HepG2 (cell line): Measurements from ENCODE around the gene FAM20C. TPM values are rescaled to one million over a fixed set of nuclear protein-coding genes. Genes with fewer than 3 reads are reported as not detected.

Experiments used
- ATAC-seq: fragments of 200-7000 bp; cut with Tn5 transposase; 3 replicates; pipeline ENCODE4 v1.9.1; 2020; ENCODE audit warnings: mild to moderate bottlenecking, moderate library complexity
- BruUV-seq: library from RNA; stranded (reverse); fragments of 400-500 nt; replicated peaks from 2 replicates; lab custom pipeline; 2021; lab: Mats Ljungman, UMichigan
- CTCF ChIA-PET: fragments of 300-600 bp; formaldehyde crosslinking; extraction: SDS; loops from one replicate; lab custom pipeline; 2021; ENCODE audit warnings: low total read pairs, inconsistent platforms, low intra/inter-chr PET ratio; lab: Yijun Ruan, JAX
- POLR2A ChIA-PET: fragments of 350-600 bp; sonication (Branson Sonifier 250); formaldehyde crosslinking; loops from one replicate; lab custom pipeline; 2020; ENCODE audit warnings: antibody characterized with exemption, inconsistent platforms; lab: Yijun Ruan, JAX
- DNase-seq: peaks from one replicate; pipeline ENCODE4 v3.0.0-alpha.2; 2015; ENCODE audit warnings: low spot score
- FAIRE-seq: peaks from 3 replicates; lab custom pipeline; 2011; peaks lifted over from hg19 to GRCh38; lab: Jason Lieb, UNC
- H2AFZ ChIP-seq: one replicate; pipeline ENCODE4 v1.6.1; 2011; ENCODE audit warnings: low read length, inconsistent platforms
- H3K27ac ChIP-seq: fragments of 300-600 bp; 3 replicates; pipeline ENCODE4 v1.8.0; 2011; ENCODE audit warnings: mixed run types, mild to moderate bottlenecking, mixed read lengths, low read length, inconsistent platforms; ENCODE audit not compliant: insufficient read depth; ENCODE audit errors: extremely low read length
- H3K27me3 ChIP-seq, 2 experiments: fragments of 200-600 bp in 1 of 2; 2 replicates in 1 of 2; 3 replicates in 1 of 2; pipeline versions ENCODE4 v1.6.0 to v1.8.0; 2011; ENCODE audit warnings: low read length in 2 of 2, mild to moderate bottlenecking in 2 of 2, moderate library complexity in 2 of 2, inconsistent platforms in 1 of 2; ENCODE audit not compliant: insufficient read depth in 2 of 2, control insufficient read depth in 1 of 2
- H3K36me3 ChIP-seq, 2 experiments: fragments of 200-600 bp in 1 of 2; replicated peaks in 1 of 2; 2 replicates in 1 of 2; 3 replicates in 1 of 2; pipeline versions ENCODE4 v1.5.1 to v1.8.0; 2011; ENCODE audit warnings: low read length in 2 of 2, inconsistent platforms in 1 of 2; ENCODE audit not compliant: insufficient read depth in 2 of 2, control insufficient read depth in 1 of 2
- H3K4me1 ChIP-seq: 2 replicates; pipeline ENCODE4 v1.5.1; 2012; ENCODE audit warnings: low read length, inconsistent platforms; ENCODE audit not compliant: insufficient read depth
- H3K4me2 ChIP-seq: 2 replicates; pipeline ENCODE4 v1.6.0; 2011; ENCODE audit warnings: low read depth, low read length, inconsistent platforms
- H3K4me3 ChIP-seq, 3 experiments: fragments of 200-600 bp in 1 of 3; sonication (generic), shearing (Covaris generic) in 1 of 3; replicated peaks in 1 of 3; 2 replicates each; pipeline ENCODE4 v1.5.1; 2011 to 2016; ENCODE audit warnings: low read length in 3 of 3, inconsistent platforms in 2 of 3, low read depth in 2 of 3, mild to moderate bottlenecking in 2 of 3, control low read depth in 1 of 3, mixed read lengths in 1 of 3; ENCODE audit not compliant: insufficient read depth in 1 of 3
- H3K79me2 ChIP-seq: one replicate; pipeline ENCODE4 v1.6.1; 2011; ENCODE audit warnings: low read length, inconsistent platforms; ENCODE audit not compliant: insufficient read depth
- H3K9ac ChIP-seq: 2 replicates; pipeline ENCODE4 v1.6.0; 2011; ENCODE audit warnings: mild to moderate bottlenecking, low read depth, low read length, inconsistent platforms; ENCODE audit not compliant: insufficient read depth
- H3K9me3 ChIP-seq: 2 replicates; pipeline ENCODE4 v1.5.1; 2012; ENCODE audit warnings: mild to moderate bottlenecking, low read length
- H4K20me1 ChIP-seq: 2 replicates; pipeline ENCODE4 v1.6.0; 2011; ENCODE audit warnings: inconsistent platforms, mild to moderate bottlenecking, low read length, moderate library complexity; ENCODE audit not compliant: insufficient read depth
- NFIC ChIP-seq: IDR thresholded peaks from 2 replicates; pipeline ENCODE4 v1.6.1; 2012; ENCODE audit warnings: mild to moderate bottlenecking, low read length, inconsistent platforms
- NPAS2 ChIP-seq: sonication (generic); formaldehyde crosslinking; IDR thresholded peaks from 2 replicates; pipeline ENCODE4 v1.8.0; 2022; ENCODE audit warnings: mild to moderate bottlenecking, missing genetic modification reagents, borderline replicate concordance
- SALL1 ChIP-seq: sonication (generic); formaldehyde crosslinking; IDR thresholded peaks from 2 replicates; pipeline ENCODE4 v1.8.0; 2022; ENCODE audit warnings: mild to moderate bottlenecking, missing genetic modification reagents
- XRCC5 ChIP-seq: fragments of 200-400 bp; formaldehyde crosslinking; optimal IDR thresholded peaks from 2 replicates; pipeline ENCODE3; 2017; ENCODE audit warnings: mild to moderate bottlenecking, low read length
- ZBTB20 ChIP-seq: sonication (generic); formaldehyde crosslinking; IDR thresholded peaks from 2 replicates; pipeline ENCODE4 v1.8.1; 2023; ENCODE audit warnings: missing genetic modification reagents, low read depth, mild to moderate bottlenecking, borderline replicate concordance
- ZFX ChIP-seq: sonication (generic); formaldehyde crosslinking; IDR thresholded peaks from 2 replicates; pipeline ENCODE4 v1.4.0; 2020; ENCODE audit warnings: mild to moderate bottlenecking, low read depth, missing genetic modification reagents, moderate library complexity
- ZNF101 ChIP-seq: sonication (generic); formaldehyde crosslinking; IDR thresholded peaks from 2 replicates; pipeline ENCODE4 v1.4.0; 2020; ENCODE audit warnings: mild to moderate bottlenecking, low read depth, missing genetic modification reagents, borderline replicate concordance
- ZNF770 ChIP-seq: sonication (generic); formaldehyde crosslinking; IDR thresholded peaks from 2 replicates; pipeline ENCODE4 v1.5.0; 2020; ENCODE audit warnings: mild to moderate bottlenecking, missing genetic modification reagents
- ZSCAN20 ChIP-seq: sonication (generic); formaldehyde crosslinking; IDR thresholded peaks from 2 replicates; pipeline ENCODE4 v1.4.0; 2020; ENCODE audit warnings: missing genetic modification reagents, mild to moderate bottlenecking, borderline replicate concordance
- ZSCAN22 ChIP-seq: sonication (generic); formaldehyde crosslinking; IDR thresholded peaks from 2 replicates; pipeline ENCODE4 v1.4.0; 2020; ENCODE audit warnings: mild to moderate bottlenecking, missing genetic modification reagents
- WGBS: methylation state at CpG from one replicate; pipeline ENCODE4 v1.1.6; 2017; ENCODE audit warnings: low lambda C conversion rate; 5-methylcytosine and 5-hydroxymethylcytosine counted together
- in situ Hi-C: cut with HindIII; loops from 2 replicates; pipeline ENCODE4 v1.10.0; 2017; ENCODE audit warnings: low pct_unique_long_range_greater_than_20kb; ENCODE audit not compliant: extremely low pct_ligation_motif_present
- intact Hi-C: fragments of 100-400 bp; cut with micrococcal nuclease; formaldehyde crosslinking; loops from one replicate; pipeline ENCODE4 v1.10.0; 2022; ENCODE audit not compliant: unreplicated experiment
- polyA plus RNA-seq, 8 experiments: library from polyadenylated mRNA; depleted of rRNA in 3 of 8; stranded (reverse) in 7 of 8; unstranded in 1 of 8; fragments of >200 nt; fragmentation: Illumina TruSeq in 4 of 8; extraction: Trizol in 4 of 8; gene quantifications; 2 replicates each; pipeline versions ENCODE4 v1.2.1 to v1.2.3, GENCODE V29; 2011 to 2016; ENCODE audit warnings: low read depth in 4 of 8, missing spikeins in 1 of 8, mixed read lengths in 1 of 8; ENCODE audit not compliant: insufficient read depth in 1 of 8
- total RNA-seq, 5 experiments: library from RNA; depleted of rRNA; stranded (reverse); fragments of >200 nt; fragmentation: Illumina TruSeq; extraction: Trizol; gene quantifications; 2 replicates each; pipeline ENCODE4 v1.2.3, GENCODE V29; 2016; ENCODE audit warnings: low read depth in 1 of 5

FAM20C gene
- total and polyA plus RNA-seq, 2 of the 13 experiments (the other 11 are each of a cell fraction or from before 2014, with no cell fraction given), result 11.9 to 19.9 TPM

GRCh38 chr7:160958-161725, 31.2 kb upstream of the FAM20C start:
- CTCF ChIA-PET, result no interaction called here
- no peak for FAIRE-seq
- no peaks in the 10 kb centered on the region for H3K36me3 ChIP-seq
- no peaks in the 10 kb centered on the region for H3K9me3 ChIP-seq
- no peaks in the 10 kb centered on the region for H3K79me2 ChIP-seq
- no peak overlapping the region for H3K4me3 ChIP-seq
- peaks cover 6 to 77% of the 10 kb centered on the region in 2 experiments; a peak in 4 of 5 replicates for H3K27me3 ChIP-seq
- intact Hi-C loops, result no loop called here
- no peak for ATAC-seq
- H3K4me1 ChIP-seq, result peaks cover 8% of the 10 kb centered on the region
- BruUV-seq, result no TSS peak
- H4K20me1 ChIP-seq, result no peaks in the 10 kb centered on the region
- H3K9ac ChIP-seq, result no peak overlapping the region
- WGBS, result 62% methylated on average over 14 of the region's 27 CpGs
- no peak overlapping the region for H3K4me2 ChIP-seq
- DNase-seq, result no peak
- TF ChIP-seq XRCC5, result no peak
- no peak for TF ChIP-seq ZSCAN20
- TF ChIP-seq ZNF101 (CRISPR knock-in tag), result no peak
- no peak for TF ChIP-seq NPAS2 (CRISPR knock-in tag)
- no peak for TF ChIP-seq SALL1 (CRISPR knock-in tag)
- no peak for TF ChIP-seq ZNF770 (CRISPR knock-in tag)
- no peak for TF ChIP-seq ZSCAN22 (CRISPR knock-in tag)
- no peak for TF ChIP-seq NFIC
- TF ChIP-seq ZBTB20 (CRISPR knock-in tag), result no peak
- no peak for TF ChIP-seq ZFX
- TF ChIP-seq, all 625 proteins: peak for 0
- no peak overlapping the region for H3K27ac ChIP-seq
- in situ Hi-C loops, result no loop called here
- no peak overlapping the region for H2AFZ ChIP-seq
- POLR2A ChIA-PET, result no interaction called here
